Measurements from ENCODE around the gene RRP1. TPM values are rescaled to one million over a fixed set of nuclear protein-coding genes. Genes with fewer than 3 reads are reported as not detected.
A peak's percentile ranks its signal among the peaks of the same experiment; 100 is the strongest.

Gene RRP1
- total and polyA plus RNA-seq, 2 of the 13 experiments (the other 11 are each of a cell fraction or from before 2014, with no cell fraction given), result 20.1 to 35.1 TPM

- Histone ChIP-seq H3K4me2 (ENCODE audit: low read depth, low read length) (no peak overlapping the region), H2AFZ (ENCODE audit: low read length) (no peak overlapping the region), H3K9me3 (ENCODE audit: low read length) (no peaks in the 10 kb centered on the region), H3K4me3 (replicated peaks in 1 of 3; ENCODE audit: insufficient read depth in 1 of 3, low read depth in 2 of 3, low read length in 3 of 3) (no peak overlapping the region), H3K79me2 (ENCODE audit: insufficient read depth, low read length) (no peaks in the 10 kb centered on the region), H3K27ac (ENCODE audit: extremely low read length, insufficient read depth, low read length) (no peak overlapping the region), H3K36me3 (replicated peaks in 1 of 2; ENCODE audit: control insufficient read depth in 1 of 2, insufficient read depth in 2 of 2, low read length in 2 of 2) (peaks cover 33 to 54% of the 10 kb centered on the region in 2 experiments; a peak in 4 of 5 replicates), H3K27me3 (ENCODE audit: control insufficient read depth in 1 of 2, insufficient read depth in 2 of 2, low read length in 2 of 2) (no peaks in the 10 kb centered on the region), H3K4me1 (ENCODE audit: insufficient read depth, low read length) (no peaks in the 10 kb centered on the region), H3K9ac (ENCODE audit: insufficient read depth, low read depth, low read length) (no peak overlapping the region), H4K20me1 (ENCODE audit: insufficient read depth, low read length) (no peaks in the 10 kb centered on the region)
- no peak for DNase-seq (ENCODE audit: low spot score)
- in situ Hi-C loops (cut with HindIII; ENCODE audit: extremely low pct_ligation_motif_present, low pct_unique_long_range_greater_than_20kb), result no loop called here
- no peak for ATAC-seq
- WGBS (ENCODE audit: low lambda C conversion rate), result 92% methylated on average over 16 of the region's 16 CpGs
- TF ChIP-seq ZNF205 (CRISPR knock-in tag; IDR thresholded peaks at IDR 0.05) (no peak), ZC3H13 (CRISPR knock-in tag; IDR thresholded peaks at IDR 0.05) (no peak)
- ChIA-PET POLR2A (no interaction called here), CTCF (ENCODE audit: low intra/inter-chr PET ratio, low total read pairs) (no interaction called here)
- no peak for FAIRE-seq
- no TSS peak for BruUV-seq (replicated peaks)
- intact Hi-C loops (cut with micrococcal nuclease; ENCODE audit: unreplicated experiment), result no loop called here
Measured at GRCh38 chr21:43757601-43758000, 31.8 kb upstream of the RRP1 start.

- no peak overlapping the region for H2AFZ ChIP-seq (ENCODE audit: low read length)
- TF ChIP-seq RXRA (CRISPR knock-in tag; IDR thresholded peaks at IDR 0.05) (no peak), POLR2A (IDR thresholded peaks at IDR 0.05; ENCODE audit: insufficient read depth in 1 of 2, low read depth in 2 of 2, low read length in 2 of 2) (peak in 1 of 2 experiments; percentile 32; a peak in 1 of 4 replicates)
- H3K79me2 ChIP-seq (ENCODE audit: insufficient read depth, low read length), result no peaks in the 10 kb centered on the region
- intact Hi-C loops (cut with micrococcal nuclease; ENCODE audit: unreplicated experiment) (no loop called here), in situ Hi-C loops (cut with HindIII; ENCODE audit: extremely low pct_ligation_motif_present, low pct_unique_long_range_greater_than_20kb) (no loop called here)
- POLR2A ChIA-PET, result no interaction called here
- H3K27ac ChIP-seq (ENCODE audit: extremely low read length, insufficient read depth, low read length), result no peak overlapping the region
- TSS peak; percentile 30 for BruUV-seq (replicated peaks)
- H3K4me2 ChIP-seq (ENCODE audit: low read depth, low read length), result no peak overlapping the region
- H3K9ac ChIP-seq (ENCODE audit: insufficient read depth, low read depth, low read length), result no peak overlapping the region
- CTCF ChIA-PET (ENCODE audit: low intra/inter-chr PET ratio, low total read pairs), result no interaction called here
- H4K20me1 ChIP-seq (ENCODE audit: insufficient read depth, low read length), result no peaks in the 10 kb centered on the region
- DNase-seq (ENCODE audit: low spot score) (no peak), FAIRE-seq (no peak), ATAC-seq (no peak)
- H3K4me3 ChIP-seq (replicated peaks in 1 of 3; ENCODE audit: insufficient read depth in 1 of 3, low read depth in 2 of 3, low read length in 3 of 3), result no peak overlapping the region
- H3K9me3 ChIP-seq (ENCODE audit: low read length), result no peaks in the 10 kb centered on the region
- H3K4me1 ChIP-seq (ENCODE audit: insufficient read depth, low read length), result no peaks in the 10 kb centered on the region
- peaks cover 28 to 48% of the 10 kb centered on the region in 2 experiments; a peak in 4 of 5 replicates for H3K36me3 ChIP-seq (replicated peaks in 1 of 2; ENCODE audit: control insufficient read depth in 1 of 2, insufficient read depth in 2 of 2, low read length in 2 of 2)
- WGBS (ENCODE audit: low lambda C conversion rate), result 92% methylated on average over 18 of the region's 18 CpGs
- no peaks in the 10 kb centered on the region for H3K27me3 ChIP-seq (ENCODE audit: control insufficient read depth in 1 of 2, insufficient read depth in 2 of 2, low read length in 2 of 2)
Measured at GRCh38 chr21:43758111-43758641, 31.2 kb upstream of the RRP1 start.
